HG03457 (cell line): ENCODE results near the gene SCRN2.

Experiments used
- ATAC-seq: cut with Tn5 transposase; IDR thresholded peaks from one replicate; pipeline ENCODE4 v1.9.1; 2021; ENCODE audit warnings: moderate number of reproducible peaks; ENCODE audit not compliant: unreplicated experiment

SCRN2 gene

GRCh38 chr17:47847341-47848197, 6.5 kb upstream of the SCRN2 start:
- no peak for ATAC-seq

GRCh38 chr17:47846716-47847340, 5.8 kb upstream of the SCRN2 start:
- no peak for ATAC-seq

- no peak for ATAC-seq
Measured at GRCh38 chr17:47845716-47846075, 4.6 kb upstream of the SCRN2 start.

GRCh38 chr17:47844814-47845715, 4.0 kb upstream of the SCRN2 start:
- no peak for ATAC-seq

GRCh38 chr17:47844227-47844626, 3.2 kb upstream of the SCRN2 start:
- no peak for ATAC-seq

GRCh38 chr17:47843391-47843730, 2.3 kb upstream of the SCRN2 start:
- ATAC-seq = no peak

GRCh38 chr17:47841488-47842291, 617 bp upstream of the SCRN2 start:
- ATAC-seq = no peak

GRCh38 chr17:47840001-47840741, 902 bp downstream of the SCRN2 start:
- no peak for ATAC-seq

- no peak for ATAC-seq
Measured at GRCh38 chr17:47839071-47839470, 2.0 kb downstream of the SCRN2 start.

GRCh38 chr17:47838636-47839035, 2.4 kb downstream of the SCRN2 start:
- ATAC-seq = no peak

GRCh38 chr17:47837401-47838039, 3.6 kb downstream of the SCRN2 start:
- ATAC-seq = no peak

GRCh38 chr17:47836601-47837000, 4.5 kb downstream of the SCRN2 start:
- no peak for ATAC-seq

GRCh38 chr17:47834756-47835155, 6.3 kb downstream of the SCRN2 start:
- ATAC-seq = no peak

GRCh38 chr17:47831934-47832327, 9.1 kb downstream of the SCRN2 start:
- no peak for ATAC-seq

- ATAC-seq = peak; percentile 50
Measured at GRCh38 chr17:47831003-47831933, 9.8 kb downstream of the SCRN2 start, which contains the start of the genes LRRC46 and MRPL10. Gene LRRC46, plus strand, starts transcription at chr17:47831670. Its CDS starts 320 bp downstream, at chr17:47831990. Gene MRPL10, minus strand, starts transcription at chr17:47831541. Its CDS starts 30 bp downstream, at chr17:47831511.

- ATAC-seq = no peak
Measured at GRCh38 chr17:47830396-47831002, 10.6 kb downstream of the SCRN2 start.

- no peak for ATAC-seq
Measured at GRCh38 chr17:47829870-47830269, 11.2 kb downstream of the SCRN2 start.

- no peak for ATAC-seq
Measured at GRCh38 chr17:47823519-47823918, 17.6 kb downstream of the SCRN2 start.
